ENCODE data around the gene MIPEP.

GRCh38 chr13:23715092-23715761 is 174.0 kb downstream of the MIPEP start:
- TF ChIP-seq TCF12 (IDR thresholded peaks at IDR 0.05; ENCODE audit: low read depth) (no peak), CREB1 (IDR thresholded peaks at IDR 0.05; ENCODE audit: low read depth) (no peak), EP300 (IDR thresholded peaks at IDR 0.05; ENCODE audit: borderline replicate concordance) (no peak), YY1 (IDR thresholded peaks at IDR 0.05; ENCODE audit: low read depth) (no peak), TAF1 (IDR thresholded peaks at IDR 0.05; ENCODE audit: low read depth) (no peak), MAX (IDR thresholded peaks at IDR 0.05) (no peak), RAD21 (IDR thresholded peaks at IDR 0.05; ENCODE audit: low read depth) (no peak), REST (IDR thresholded peaks at IDR 0.05; ENCODE audit: low read depth) (no peak), EGR1 (IDR thresholded peaks at IDR 0.05) (no peak), FOXM1 (IDR thresholded peaks at IDR 0.05; ENCODE audit: borderline replicate concordance, low read depth) (no peak), NFIC (IDR thresholded peaks at IDR 0.05) (no peak), USF1 (IDR thresholded peaks at IDR 0.05) (no peak), CEBPB (IDR thresholded peaks at IDR 0.05) (no peak), ZBTB7A (IDR thresholded peaks at IDR 0.05; ENCODE audit: low read depth) (no peak)
